HepG2 (cell line): ENCODE measurements around the gene HBQ1.

Experiments used
- FOSL1 ChIP-seq: sonication (generic); formaldehyde crosslinking; IDR thresholded peaks from 2 replicates; pipeline ENCODE4 v1.9.0; 2021; ENCODE audit warnings: missing genetic modification reagents, borderline replicate concordance
- FOSL2 ChIP-seq: sonication (generic); formaldehyde crosslinking; IDR thresholded peaks from 2 replicates; pipeline ENCODE4 v1.4.0; 2020; ENCODE audit warnings: missing genetic modification reagents
- MYC ChIP-seq: sonication (generic); formaldehyde crosslinking; IDR thresholded peaks from 2 replicates; pipeline ENCODE4 v1.9.0; 2021; ENCODE audit warnings: missing genetic modification reagents, borderline replicate concordance
- RAD21 ChIP-seq: fragments of 450-650 bp; formaldehyde crosslinking; IDR thresholded peaks from 2 replicates; pipeline ENCODE4 v1.5.0; 2020; ENCODE audit warnings: mild to moderate bottlenecking
- ZFP37 ChIP-seq: sonication (generic); formaldehyde crosslinking; IDR thresholded peaks from 2 replicates; pipeline ENCODE4 v1.4.0; 2020; ENCODE audit warnings: missing genetic modification reagents, borderline replicate concordance
- ZNF274 ChIP-seq: sonication (generic); formaldehyde crosslinking; IDR thresholded peaks from 2 replicates; pipeline ENCODE4 v1.5.1; 2020; ENCODE audit warnings: mild to moderate bottlenecking, missing genetic modification reagents
- TF ChIP-seq, protein P1 (sequence below): IDR thresholded peaks from 2 replicates; pipeline ENCODE4 v1.6.1; 2016; ENCODE audit warnings: low read depth, borderline replicate concordance
- TF ChIP-seq, protein P2 (sequence below): sonication (generic); IDR thresholded peaks from 2 replicates; pipeline ENCODE4 v1.6.1; 2016; ENCODE audit warnings: low read depth, borderline replicate concordance
- TF ChIP-seq, protein P3 (sequence below): IDR thresholded peaks from 2 replicates; pipeline ENCODE4 v1.6.1; 2016; ENCODE audit warnings: mild to moderate bottlenecking, missing biosample characterization, missing genetic modification reagents
- TF ChIP-seq, protein P4 (sequence below): sonication (generic); formaldehyde crosslinking; IDR thresholded peaks from 2 replicates; pipeline ENCODE4 v1.5.0; 2020; ENCODE audit warnings: mild to moderate bottlenecking, missing genetic modification reagents, moderate library complexity
- TF ChIP-seq, protein P5 (sequence below): sonication (generic); formaldehyde crosslinking; IDR thresholded peaks from 2 replicates; pipeline ENCODE4 v1.4.0; 2020; ENCODE audit warnings: mild to moderate bottlenecking, missing genetic modification reagents

DNA sequence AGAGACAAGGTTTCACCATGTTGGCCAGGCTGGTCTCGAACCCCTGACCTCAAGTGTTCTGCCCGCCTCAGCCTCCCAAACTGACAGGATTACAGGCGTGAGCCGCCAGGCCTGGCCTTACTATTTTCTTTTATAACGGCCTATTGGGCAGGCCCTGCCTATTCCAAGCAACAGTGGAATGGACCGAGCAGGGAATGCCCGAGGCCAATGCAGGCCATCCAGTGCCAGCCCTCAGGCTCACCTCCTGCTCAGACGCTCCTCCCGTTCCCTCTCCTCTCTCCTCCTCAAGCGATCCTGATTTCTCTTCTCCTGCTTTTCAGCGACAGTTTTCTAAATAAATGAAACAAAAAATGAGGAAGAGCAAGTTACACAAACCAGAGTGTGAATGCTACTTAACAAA is 12.4 kb downstream of the HBQ1 start:
- TF ChIP-seq FOSL1 (CRISPR knock-in tag) (no peak), FOSL2 (CRISPR knock-in tag) (no peak), ZNF274 (CRISPR knock-in tag) (no peak), RAD21 (CRISPR knock-in tag) (no peak), ZFP37 (CRISPR knock-in tag) (no peak), MYC (CRISPR knock-in tag) (no peak)
- TF ChIP-seq, protein P1, sequence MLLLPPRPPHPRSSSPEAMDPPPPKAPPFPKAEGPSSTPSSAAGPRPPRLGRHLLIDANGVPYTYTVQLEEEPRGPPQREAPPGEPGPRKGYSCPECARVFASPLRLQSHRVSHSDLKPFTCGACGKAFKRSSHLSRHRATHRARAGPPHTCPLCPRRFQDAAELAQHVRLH (CRISPR knock-in tag) = no peak
- TF ChIP-seq, protein P2, sequence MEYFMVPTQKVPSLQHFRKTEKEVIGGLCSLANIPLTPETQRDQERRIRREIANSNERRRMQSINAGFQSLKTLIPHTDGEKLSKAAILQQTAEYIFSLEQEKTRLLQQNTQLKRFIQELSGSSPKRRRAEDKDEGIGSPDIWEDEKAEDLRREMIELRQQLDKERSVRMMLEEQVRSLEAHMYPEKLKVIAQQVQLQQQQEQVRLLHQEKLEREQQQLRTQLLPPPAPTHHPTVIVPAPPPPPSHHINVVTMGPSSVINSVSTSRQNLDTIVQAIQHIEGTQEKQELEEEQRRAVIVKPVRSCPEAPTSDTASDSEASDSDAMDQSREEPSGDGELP = no peak
- TF ChIP-seq, protein P3, sequence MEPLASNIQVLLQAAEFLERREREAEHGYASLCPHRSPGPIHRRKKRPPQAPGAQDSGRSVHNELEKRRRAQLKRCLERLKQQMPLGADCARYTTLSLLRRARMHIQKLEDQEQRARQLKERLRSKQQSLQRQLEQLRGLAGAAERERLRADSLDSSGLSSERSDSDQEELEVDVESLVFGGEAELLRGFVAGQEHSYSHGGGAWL (CRISPR knock-in tag) = no peak
- TF ChIP-seq, protein P4, sequence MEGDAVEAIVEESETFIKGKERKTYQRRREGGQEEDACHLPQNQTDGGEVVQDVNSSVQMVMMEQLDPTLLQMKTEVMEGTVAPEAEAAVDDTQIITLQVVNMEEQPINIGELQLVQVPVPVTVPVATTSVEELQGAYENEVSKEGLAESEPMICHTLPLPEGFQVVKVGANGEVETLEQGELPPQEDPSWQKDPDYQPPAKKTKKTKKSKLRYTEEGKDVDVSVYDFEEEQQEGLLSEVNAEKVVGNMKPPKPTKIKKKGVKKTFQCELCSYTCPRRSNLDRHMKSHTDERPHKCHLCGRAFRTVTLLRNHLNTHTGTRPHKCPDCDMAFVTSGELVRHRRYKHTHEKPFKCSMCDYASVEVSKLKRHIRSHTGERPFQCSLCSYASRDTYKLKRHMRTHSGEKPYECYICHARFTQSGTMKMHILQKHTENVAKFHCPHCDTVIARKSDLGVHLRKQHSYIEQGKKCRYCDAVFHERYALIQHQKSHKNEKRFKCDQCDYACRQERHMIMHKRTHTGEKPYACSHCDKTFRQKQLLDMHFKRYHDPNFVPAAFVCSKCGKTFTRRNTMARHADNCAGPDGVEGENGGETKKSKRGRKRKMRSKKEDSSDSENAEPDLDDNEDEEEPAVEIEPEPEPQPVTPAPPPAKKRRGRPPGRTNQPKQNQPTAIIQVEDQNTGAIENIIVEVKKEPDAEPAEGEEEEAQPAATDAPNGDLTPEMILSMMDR (CRISPR knock-in tag) = no peak
- TF ChIP-seq, protein P5, sequence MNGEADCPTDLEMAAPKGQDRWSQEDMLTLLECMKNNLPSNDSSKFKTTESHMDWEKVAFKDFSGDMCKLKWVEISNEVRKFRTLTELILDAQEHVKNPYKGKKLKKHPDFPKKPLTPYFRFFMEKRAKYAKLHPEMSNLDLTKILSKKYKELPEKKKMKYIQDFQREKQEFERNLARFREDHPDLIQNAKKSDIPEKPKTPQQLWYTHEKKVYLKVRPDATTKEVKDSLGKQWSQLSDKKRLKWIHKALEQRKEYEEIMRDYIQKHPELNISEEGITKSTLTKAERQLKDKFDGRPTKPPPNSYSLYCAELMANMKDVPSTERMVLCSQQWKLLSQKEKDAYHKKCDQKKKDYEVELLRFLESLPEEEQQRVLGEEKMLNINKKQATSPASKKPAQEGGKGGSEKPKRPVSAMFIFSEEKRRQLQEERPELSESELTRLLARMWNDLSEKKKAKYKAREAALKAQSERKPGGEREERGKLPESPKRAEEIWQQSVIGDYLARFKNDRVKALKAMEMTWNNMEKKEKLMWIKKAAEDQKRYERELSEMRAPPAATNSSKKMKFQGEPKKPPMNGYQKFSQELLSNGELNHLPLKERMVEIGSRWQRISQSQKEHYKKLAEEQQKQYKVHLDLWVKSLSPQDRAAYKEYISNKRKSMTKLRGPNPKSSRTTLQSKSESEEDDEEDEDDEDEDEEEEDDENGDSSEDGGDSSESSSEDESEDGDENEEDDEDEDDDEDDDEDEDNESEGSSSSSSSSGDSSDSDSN (CRISPR knock-in tag) = no peak
